CD4-positive, alpha-beta T cell treated with Interleukin-4 for 4 hours (primary cell): ENCODE results near the gene SLC35B2.

Experiments
- DNase-seq: peaks from one replicate; pipeline ENCODE4 v3.0.0-alpha.2; 2020

The SLC35B2 gene

GRCh38 chr6:44219815-44220784 lies 37.2 kb downstream of the SLC35B2 start:
- DNase-seq = no peak

- no peak for DNase-seq
Measured at GRCh38 chr6:44219053-44219814, 38.1 kb downstream of the SLC35B2 start.

GRCh38 chr6:44217332-44218143 lies 39.8 kb downstream of the SLC35B2 start:
- DNase-seq = no peak

- no peak for DNase-seq
Measured at GRCh38 chr6:44216677-44217331, 40.5 kb downstream of the SLC35B2 start, which contains the start of gene MYMX. TSS of gene MYMX (plus strand) at chr6:44216926. CDS start at chr6:44217472, 546 bp downstream.

- DNase-seq = no peak
Measured at GRCh38 chr6:44214307-44214706, 43.0 kb downstream of the SLC35B2 start.

- no peak for DNase-seq
Measured at GRCh38 chr6:44211284-44211683, 46.0 kb downstream of the SLC35B2 start.

GRCh38 chr6:44207966-44208365 lies 49.4 kb downstream of the SLC35B2 start:
- DNase-seq = no peak
